HepG2 (cell line): ENCODE data around the gene PRR23E. TPM values are rescaled to one million over a fixed set of nuclear protein-coding genes. Genes with fewer than 3 reads are reported as not detected.

Experiments
- ATAC-seq: fragments of 200-7000 bp; cut with Tn5 transposase; 3 replicates; pipeline ENCODE4 v1.9.1; 2020; ENCODE audit warnings: mild to moderate bottlenecking, moderate library complexity
- BruUV-seq: library from RNA; stranded (reverse); fragments of 400-500 nt; replicated peaks from 2 replicates; lab custom pipeline; 2021; lab: Mats Ljungman, UMichigan
- CTCF ChIA-PET: fragments of 300-600 bp; formaldehyde crosslinking; extraction: SDS; loops from one replicate; lab custom pipeline; 2021; ENCODE audit warnings: low total read pairs, inconsistent platforms, low intra/inter-chr PET ratio; lab: Yijun Ruan, JAX
- POLR2A ChIA-PET: fragments of 350-600 bp; sonication (Branson Sonifier 250); formaldehyde crosslinking; loops from one replicate; lab custom pipeline; 2020; ENCODE audit warnings: antibody characterized with exemption, inconsistent platforms; lab: Yijun Ruan, JAX
- DNase-seq: peaks from one replicate; pipeline ENCODE4 v3.0.0-alpha.2; 2015; ENCODE audit warnings: low spot score
- FAIRE-seq: peaks from 3 replicates; lab custom pipeline; 2011; peaks lifted over from hg19 to GRCh38; lab: Jason Lieb, UNC
- H2AFZ ChIP-seq: one replicate; pipeline ENCODE4 v1.6.1; 2011; ENCODE audit warnings: low read length, inconsistent platforms
- H3K27ac ChIP-seq: fragments of 300-600 bp; 3 replicates; pipeline ENCODE4 v1.8.0; 2011; ENCODE audit warnings: mixed run types, mild to moderate bottlenecking, mixed read lengths, low read length, inconsistent platforms; ENCODE audit not compliant: insufficient read depth; ENCODE audit errors: extremely low read length
- H3K27me3 ChIP-seq, 2 experiments: fragments of 200-600 bp in 1 of 2; 2 replicates in 1 of 2; 3 replicates in 1 of 2; pipeline versions ENCODE4 v1.6.0 to v1.8.0; 2011; ENCODE audit warnings: low read length in 2 of 2, mild to moderate bottlenecking in 2 of 2, moderate library complexity in 2 of 2, inconsistent platforms in 1 of 2; ENCODE audit not compliant: insufficient read depth in 2 of 2, control insufficient read depth in 1 of 2
- H3K36me3 ChIP-seq, 2 experiments: fragments of 200-600 bp in 1 of 2; replicated peaks in 1 of 2; 2 replicates in 1 of 2; 3 replicates in 1 of 2; pipeline versions ENCODE4 v1.5.1 to v1.8.0; 2011; ENCODE audit warnings: low read length in 2 of 2, inconsistent platforms in 1 of 2; ENCODE audit not compliant: insufficient read depth in 2 of 2, control insufficient read depth in 1 of 2
- H3K4me1 ChIP-seq: 2 replicates; pipeline ENCODE4 v1.5.1; 2012; ENCODE audit warnings: low read length, inconsistent platforms; ENCODE audit not compliant: insufficient read depth
- H3K4me2 ChIP-seq: 2 replicates; pipeline ENCODE4 v1.6.0; 2011; ENCODE audit warnings: low read depth, low read length, inconsistent platforms
- H3K4me3 ChIP-seq, 3 experiments: fragments of 200-600 bp in 1 of 3; sonication (generic), shearing (Covaris generic) in 1 of 3; replicated peaks in 1 of 3; 2 replicates each; pipeline ENCODE4 v1.5.1; 2011 to 2016; ENCODE audit warnings: low read length in 3 of 3, inconsistent platforms in 2 of 3, low read depth in 2 of 3, mild to moderate bottlenecking in 2 of 3, control low read depth in 1 of 3, mixed read lengths in 1 of 3; ENCODE audit not compliant: insufficient read depth in 1 of 3
- H3K79me2 ChIP-seq: one replicate; pipeline ENCODE4 v1.6.1; 2011; ENCODE audit warnings: low read length, inconsistent platforms; ENCODE audit not compliant: insufficient read depth
- H3K9ac ChIP-seq: 2 replicates; pipeline ENCODE4 v1.6.0; 2011; ENCODE audit warnings: mild to moderate bottlenecking, low read depth, low read length, inconsistent platforms; ENCODE audit not compliant: insufficient read depth
- H3K9me3 ChIP-seq: 2 replicates; pipeline ENCODE4 v1.5.1; 2012; ENCODE audit warnings: mild to moderate bottlenecking, low read length
- H4K20me1 ChIP-seq: 2 replicates; pipeline ENCODE4 v1.6.0; 2011; ENCODE audit warnings: inconsistent platforms, mild to moderate bottlenecking, low read length, moderate library complexity; ENCODE audit not compliant: insufficient read depth
- HNRNPH1 ChIP-seq: fragments of 200-400 bp; formaldehyde crosslinking; optimal IDR thresholded peaks from 2 replicates; pipeline ENCODE3; 2017; ENCODE audit warnings: mild to moderate bottlenecking, low read depth, low read length
- HOMEZ ChIP-seq: IDR thresholded peaks from 2 replicates; pipeline ENCODE4 v1.6.1; 2016; ENCODE audit warnings: low read depth
- HOXA9 ChIP-seq: sonication (generic); formaldehyde crosslinking; IDR thresholded peaks from 2 replicates; pipeline ENCODE4 v1.8.1; 2022; ENCODE audit warnings: missing genetic modification reagents, mild to moderate bottlenecking, moderate library complexity, borderline replicate concordance
- JDP2 ChIP-seq: sonication (generic); formaldehyde crosslinking; IDR thresholded peaks from 2 replicates; pipeline ENCODE4 v1.8.1; 2022; ENCODE audit warnings: missing genetic modification reagents, borderline replicate concordance
- KAT2B ChIP-seq: fragments of 150-350 bp; IDR thresholded peaks from 2 replicates; pipeline ENCODE4 v1.6.1; 2014; ENCODE audit warnings: low read depth, low read length, borderline replicate concordance
- MAFF ChIP-seq: IDR thresholded peaks from 2 replicates; pipeline ENCODE4 v1.6.1; 2011; ENCODE audit warnings: low read depth, low read length, improper control_type of control experiment
- NFKBIZ ChIP-seq: IDR thresholded peaks from 2 replicates; pipeline ENCODE4 v1.6.1; 2018; ENCODE audit warnings: missing genetic modification reagents, missing compliant biosample characterization
- SYNCRIP ChIP-seq: fragments of 200-400 bp; formaldehyde crosslinking; IDR thresholded peaks from 2 replicates; pipeline ENCODE4 v1.6.1; 2018; ENCODE audit warnings: mild to moderate bottlenecking, low read depth, low read length; ENCODE audit not compliant: insufficient read depth
- TAF1 ChIP-seq: sonication (generic); formaldehyde crosslinking; IDR thresholded peaks from 2 replicates; pipeline ENCODE4 v1.4.0; 2020; ENCODE audit warnings: missing genetic modification reagents
- ZBTB1 ChIP-seq: sonication (generic); formaldehyde crosslinking; IDR thresholded peaks from 2 replicates; pipeline ENCODE4 v1.4.0; 2020; ENCODE audit warnings: missing genetic modification reagents, borderline replicate concordance
- ZFYVE20 ChIP-seq: sonication (generic); formaldehyde crosslinking; IDR thresholded peaks from 2 replicates; pipeline ENCODE4 v1.8.0; 2023; ENCODE audit warnings: low read depth, mild to moderate bottlenecking, moderate library complexity, missing genetic modification reagents, borderline replicate concordance
- ZNF18 ChIP-seq: sonication (generic); formaldehyde crosslinking; IDR thresholded peaks from 2 replicates; pipeline ENCODE4 v1.8.0; 2022; ENCODE audit warnings: mild to moderate bottlenecking, missing genetic modification reagents; ENCODE audit not compliant: insufficient replicate concordance
- ZNF326 ChIP-seq: sonication (generic); formaldehyde crosslinking; IDR thresholded peaks from 2 replicates; pipeline ENCODE4 v1.4.0; 2020; ENCODE audit warnings: missing genetic modification reagents, borderline replicate concordance
- ZNF451 ChIP-seq: sonication (generic); formaldehyde crosslinking; IDR thresholded peaks from 2 replicates; pipeline ENCODE4 v1.5.0; 2020; ENCODE audit warnings: mild to moderate bottlenecking, missing genetic modification reagents
- ZNF770 ChIP-seq: sonication (generic); formaldehyde crosslinking; IDR thresholded peaks from 2 replicates; pipeline ENCODE4 v1.5.0; 2020; ENCODE audit warnings: mild to moderate bottlenecking, missing genetic modification reagents
- WGBS: methylation state at CpG from one replicate; pipeline ENCODE4 v1.1.6; 2017; ENCODE audit warnings: low lambda C conversion rate; 5-methylcytosine and 5-hydroxymethylcytosine counted together
- in situ Hi-C: cut with HindIII; loops from 2 replicates; pipeline ENCODE4 v1.10.0; 2017; ENCODE audit warnings: low pct_unique_long_range_greater_than_20kb; ENCODE audit not compliant: extremely low pct_ligation_motif_present
- intact Hi-C: fragments of 100-400 bp; cut with micrococcal nuclease; formaldehyde crosslinking; loops from one replicate; pipeline ENCODE4 v1.10.0; 2022; ENCODE audit not compliant: unreplicated experiment
- polyA plus RNA-seq, 8 experiments: library from polyadenylated mRNA; depleted of rRNA in 3 of 8; stranded (reverse) in 7 of 8; unstranded in 1 of 8; fragments of >200 nt; fragmentation: Illumina TruSeq in 4 of 8; extraction: Trizol in 4 of 8; gene quantifications; 2 replicates each; pipeline versions ENCODE4 v1.2.1 to v1.2.3, GENCODE V29; 2011 to 2016; ENCODE audit warnings: low read depth in 4 of 8, missing spikeins in 1 of 8, mixed read lengths in 1 of 8; ENCODE audit not compliant: insufficient read depth in 1 of 8
- total RNA-seq, 5 experiments: library from RNA; depleted of rRNA; stranded (reverse); fragments of >200 nt; fragmentation: Illumina TruSeq; extraction: Trizol; gene quantifications; 2 replicates each; pipeline ENCODE4 v1.2.3, GENCODE V29; 2016; ENCODE audit warnings: low read depth in 1 of 5
- TF ChIP-seq, protein P1 (sequence below): IDR thresholded peaks from 2 replicates; pipeline ENCODE4 v1.6.1; 2016; ENCODE audit warnings: mild to moderate bottlenecking
- TF ChIP-seq, protein P2 (sequence below): sonication (generic); formaldehyde crosslinking; IDR thresholded peaks from 2 replicates; pipeline ENCODE4 v1.8.0; 2022; ENCODE audit warnings: missing genetic modification reagents, low read depth, mild to moderate bottlenecking, borderline replicate concordance

PRR23E gene
- total and polyA plus RNA-seq, 2 of the 13 experiments (the other 11 are each of a cell fraction or from before 2014, with no cell fraction given) = not detected

- BruUV-seq = no TSS peak
- FAIRE-seq = no peak
- intact Hi-C loops = no loop called here
- H4K20me1 ChIP-seq = no peaks in the 10 kb centered on the region
- TF ChIP-seq KAT2B (no peak), HOMEZ (no peak), ZBTB1 (no peak), HOXA9 (CRISPR knock-in tag) (no peak), ZNF770 (CRISPR knock-in tag) (no peak), HNRNPH1 (no peak), ZFYVE20 (CRISPR knock-in tag) (no peak), SYNCRIP (no peak), ZNF18 (CRISPR knock-in tag) (no peak), ZNF451 (CRISPR knock-in tag) (no peak), JDP2 (CRISPR knock-in tag) (no peak), NFKBIZ (no peak), ZNF326 (CRISPR knock-in tag) (no peak), MAFF (no peak), TAF1 (no peak)
- TF ChIP-seq, protein P1, sequence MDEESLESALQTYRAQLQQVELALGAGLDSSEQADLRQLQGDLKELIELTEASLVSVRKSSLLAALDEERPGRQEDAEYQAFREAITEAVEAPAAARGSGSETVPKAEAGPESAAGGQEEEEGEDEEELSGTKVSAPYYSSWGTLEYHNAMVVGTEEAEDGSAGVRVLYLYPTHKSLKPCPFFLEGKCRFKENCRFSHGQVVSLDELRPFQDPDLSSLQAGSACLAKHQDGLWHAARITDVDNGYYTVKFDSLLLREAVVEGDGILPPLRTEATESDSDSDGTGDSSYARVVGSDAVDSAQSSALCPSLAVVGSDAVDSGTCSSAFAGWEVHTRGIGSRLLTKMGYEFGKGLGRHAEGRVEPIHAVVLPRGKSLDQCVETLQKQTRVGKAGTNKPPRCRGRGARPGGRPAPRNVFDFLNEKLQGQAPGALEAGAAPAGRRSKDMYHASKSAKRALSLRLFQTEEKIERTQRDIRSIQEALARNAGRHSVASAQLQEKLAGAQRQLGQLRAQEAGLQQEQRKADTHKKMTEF (CRISPR knock-in tag) = no peak
- TF ChIP-seq, protein P2, sequence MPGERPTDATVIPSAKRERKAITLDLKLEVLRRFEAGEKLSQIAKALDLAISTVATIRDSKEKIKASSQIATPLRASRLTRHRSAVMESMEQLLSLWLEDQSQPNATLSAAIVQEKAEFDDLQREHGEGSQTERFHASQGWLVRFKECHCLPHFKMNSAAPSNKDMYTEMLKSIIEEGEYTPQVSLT (CRISPR knock-in tag) = no peak
- ChIA-PET POLR2A (no interaction called here), CTCF (no interaction called here)
- no peak for DNase-seq
- H3K9me3 ChIP-seq = no peaks in the 10 kb centered on the region
- H3K27ac ChIP-seq = no peak overlapping the region
- 0% methylated on average over 1 of the region's 4 CpGs for WGBS
- H3K4me1 ChIP-seq = no peaks in the 10 kb centered on the region
- no peaks in the 10 kb centered on the region for H3K79me2 ChIP-seq
- H3K27me3 ChIP-seq = peaks cover 5 to 47% of the 10 kb centered on the region in 2 experiments
- H2AFZ ChIP-seq = no peak overlapping the region
- no peak overlapping the region for H3K4me2 ChIP-seq
- in situ Hi-C loops = no loop called here
- no peaks in the 10 kb centered on the region for H3K36me3 ChIP-seq
- no peak overlapping the region for H3K9ac ChIP-seq
- H3K4me3 ChIP-seq = no peak overlapping the region
- ATAC-seq = no peak
These were observed 20.5 kb downstream of the PRR23E start for GRCh38 chr3:127213381-127213918.
